ENCODE data around the gene DDX54. TPM values are rescaled to one million over a fixed set of nuclear protein-coding genes. Genes with fewer than 3 reads are reported as not detected.

DDX54 gene
- total RNA-seq, 1 donor from 2014 or later = 53.5 TPM

- Histone ChIP-seq H3K27me3 (ENCODE audit: insufficient read depth, low read length) (no peaks in the 10 kb centered on the region), H3K79me2 (ENCODE audit: insufficient read depth, low read length) (peaks cover 11% of the 10 kb centered on the region), H3K36me3 (ENCODE audit: insufficient read depth, low read length) (no peaks in the 10 kb centered on the region), H3K4me3 (ENCODE audit: insufficient read depth, low read depth, low read length) (no peak overlapping the region), H3K4me1 (ENCODE audit: insufficient read depth, low read length) (peaks cover 20% of the 10 kb centered on the region), H2AFZ (ENCODE audit: low read depth, low read length) (no peak overlapping the region), H3K27ac (ENCODE audit: low read depth, low read length) (no peak overlapping the region), H4K20me1 (ENCODE audit: insufficient read depth, low read length) (no peaks in the 10 kb centered on the region), H3K9me3 (ENCODE audit: insufficient read depth, low read depth, low read length) (no peaks in the 10 kb centered on the region), H3K9ac (ENCODE audit: low read length) (no peak overlapping the region), H3K4me2 (ENCODE audit: low read length) (no peak overlapping the region)
- Mint-ChIP-seq H3K36me3 (ENCODE audit: low read depth, unreplicated experiment) (peaks cover 8% of the 10 kb centered on the region), H3K4me3 (ENCODE audit: unreplicated experiment) (no peak overlapping the region), H3K27ac (ENCODE audit: unreplicated experiment) (no peak overlapping the region), H3K9me3 (ENCODE audit: unreplicated experiment) (no peaks in the 10 kb centered on the region), H3K27me3 (ENCODE audit: low read depth, unreplicated experiment) (no peaks in the 10 kb centered on the region), H3K4me1 (ENCODE audit: low read depth, unreplicated experiment) (peaks cover 19% of the 10 kb centered on the region)
- DNase-seq (ENCODE audit: low read depth) (no peak), FAIRE-seq (no peak)
- TF ChIP-seq EZH2 (IDR thresholded peaks at IDR 0.05; ENCODE audit: insufficient read depth, low read length) (no peak), CTCF (IDR thresholded peaks at IDR 0.05; ENCODE audit: insufficient read depth, low read depth, low read length) (no peak)
These were observed 39.7 kb upstream of the DDX54 start for GRCh38 chr12:113224955-113225354.

GRCh38 chr12:113222730-113223531 is 37.7 kb upstream of the DDX54 start:
- TF ChIP-seq CTCF (IDR thresholded peaks at IDR 0.05; ENCODE audit: insufficient read depth, low read depth, low read length) (no peak), EZH2 (IDR thresholded peaks at IDR 0.05; ENCODE audit: insufficient read depth, low read length) (no peak)
- peak; percentile 80 for DNase-seq (ENCODE audit: low read depth)
- Mint-ChIP-seq H3K27ac (ENCODE audit: unreplicated experiment) (peak overlapping the region; percentile 79), H3K27me3 (ENCODE audit: low read depth, unreplicated experiment) (no peaks in the 10 kb centered on the region), H3K36me3 (ENCODE audit: low read depth, unreplicated experiment) (peaks cover 5% of the 10 kb centered on the region), H3K4me1 (ENCODE audit: low read depth, unreplicated experiment) (peaks cover 14% of the 10 kb centered on the region), H3K9me3 (ENCODE audit: unreplicated experiment) (no peaks in the 10 kb centered on the region), H3K4me3 (ENCODE audit: unreplicated experiment) (peak overlapping the region; percentile 93)
- H3K9me3 ChIP-seq (ENCODE audit: insufficient read depth, low read depth, low read length) = no peaks in the 10 kb centered on the region
- peak overlapping the region; percentile 78 for H3K4me3 ChIP-seq (ENCODE audit: insufficient read depth, low read depth, low read length)
- peak overlapping the region; percentile 16 for H2AFZ ChIP-seq (ENCODE audit: low read depth, low read length)
- peak overlapping the region; percentile 72 for H3K27ac ChIP-seq (ENCODE audit: low read depth, low read length)
- peak overlapping the region; percentile 91 for H3K9ac ChIP-seq (ENCODE audit: low read length)
- FAIRE-seq = no peak
- H3K27me3 ChIP-seq (ENCODE audit: insufficient read depth, low read length) = no peaks in the 10 kb centered on the region
- peaks cover 20% of the 10 kb centered on the region for H3K4me1 ChIP-seq (ENCODE audit: insufficient read depth, low read length)
- H3K4me2 ChIP-seq (ENCODE audit: low read length) = peak overlapping the region; percentile 92
- no peaks in the 10 kb centered on the region for H3K36me3 ChIP-seq (ENCODE audit: insufficient read depth, low read length)
- H4K20me1 ChIP-seq (ENCODE audit: insufficient read depth, low read length) = no peaks in the 10 kb centered on the region
- peaks cover 11% of the 10 kb centered on the region for H3K79me2 ChIP-seq (ENCODE audit: insufficient read depth, low read length)

All from astrocyte (in vitro differentiated cells and primary cell).